K562 (cell line): ENCODE measurements around the gene KRTAP10-6. TPM values are rescaled to one million over a fixed set of nuclear protein-coding genes. Genes with fewer than 3 reads are reported as not detected.
"Not testable (repeated sequence)": the region's sequence is repeated elsewhere in the genome, so short reads cannot be mapped to it uniquely, and the experiment has no call there.

Experiments
- ATAC-seq: fragments of 200-7000 bp; cut with Tn5 transposase; 3 replicates; pipeline ENCODE4 v1.9.1; 2020; ENCODE audit warnings: moderate library complexity
- BruUV-seq: library from RNA; stranded (reverse); fragments of 400-500 nt; replicated peaks from 2 replicates; lab custom pipeline; 2021; lab: Mats Ljungman, UMichigan
- CTCF ChIA-PET: fragments of 300-600 bp; formaldehyde crosslinking; extraction: SDS; loops from one replicate; lab custom pipeline; 2021; ENCODE audit warnings: low intra/inter-chr PET ratio; lab: Yijun Ruan, JAX
- POLR2A ChIA-PET: fragments of 300-600, 350-650 bp; sonication (Branson Sonifier 250); formaldehyde crosslinking; extraction: SDS; loops from one replicate; lab custom pipeline; 2021; ENCODE audit warnings: antibody characterized with exemption, inconsistent platforms; lab: Yijun Ruan, JAX
- DNase-seq, 4 experiments: peaks; one replicate each; pipeline versions ENCODE4 v3.0.0 to v3.0.0-alpha.2; 2011 to 2018; ENCODE audit warnings: low spot score in 3 of 4, mixed read lengths in 3 of 4; ENCODE audit errors: extremely low read depth in 1 of 4
- FAIRE-seq: peaks from 2 replicates; lab custom pipeline; 2011; peaks lifted over from hg19 to GRCh38; lab: Jason Lieb, UNC
- H2AFZ ChIP-seq: 2 replicates; pipeline ENCODE4 v1.6.0; 2011; ENCODE audit warnings: low read depth, low read length, control low read depth, inconsistent platforms
- H3K27ac ChIP-seq: fragments of 200-600 bp; 3 replicates; pipeline ENCODE4 v1.8.0; 2011; ENCODE audit warnings: low read depth, mild to moderate bottlenecking, control low read depth, inconsistent platforms, low read length, moderate library complexity, mixed read lengths; ENCODE audit errors: extremely low read depth
- H3K27me3 ChIP-seq, 2 experiments: fragments of 300-600 bp in 1 of 2; 2 replicates in 1 of 2; 3 replicates in 1 of 2; pipeline versions ENCODE4 v1.6.0 to v1.8.0; 2011; ENCODE audit warnings: inconsistent platforms in 2 of 2, low read length in 2 of 2, mild to moderate bottlenecking in 1 of 2, mixed read lengths in 1 of 2, moderate library complexity in 1 of 2; ENCODE audit not compliant: control insufficient read depth in 2 of 2, insufficient read depth in 2 of 2
- H3K36me3 ChIP-seq: fragments of 300-600 bp; 3 replicates; pipeline ENCODE4 v1.8.0; 2011; ENCODE audit warnings: mild to moderate bottlenecking, low read length, inconsistent platforms; ENCODE audit not compliant: control insufficient read depth, insufficient read depth
- H3K4me1 ChIP-seq, 2 experiments: fragments of 200-600 bp in 1 of 2; replicated peaks in 1 of 2; 2 replicates in 1 of 2; 3 replicates in 1 of 2; pipeline versions ENCODE4 v1.5.1 to v1.8.0; 2011; ENCODE audit warnings: inconsistent platforms in 2 of 2, low read length in 2 of 2, mild to moderate bottlenecking in 1 of 2, mixed read lengths in 1 of 2, moderate library complexity in 1 of 2; ENCODE audit not compliant: control insufficient read depth in 2 of 2, insufficient read depth in 2 of 2
- H3K4me2 ChIP-seq: 2 replicates; pipeline ENCODE4 v1.6.1; 2011; ENCODE audit warnings: low read length, control low read depth, inconsistent platforms, mixed read lengths; ENCODE audit not compliant: insufficient read depth
- H3K4me3 ChIP-seq: fragments of 200-600 bp; sonication (generic), shearing (Covaris generic); 2 replicates; pipeline ENCODE4 v1.5.1; 2016; ENCODE audit warnings: control low read depth, inconsistent platforms
- H3K79me2 ChIP-seq: fragments of 200-600 bp; 3 replicates; pipeline ENCODE4 v1.8.0; 2011; ENCODE audit warnings: low read length, inconsistent platforms; ENCODE audit not compliant: control insufficient read depth, insufficient read depth
- H3K9ac ChIP-seq, 2 experiments: 2 replicates each; pipeline versions ENCODE4 v1.6.0 to v1.6.1; 2011; ENCODE audit warnings: low read depth in 2 of 2, low read length in 2 of 2, control low read depth in 1 of 2, inconsistent platforms in 1 of 2, mild to moderate bottlenecking in 1 of 2, mixed read lengths in 1 of 2; ENCODE audit not compliant: insufficient read depth in 1 of 2
- H3K9me1 ChIP-seq: one replicate; pipeline ENCODE4 v1.6.0; 2011; ENCODE audit warnings: inconsistent platforms, mild to moderate bottlenecking, low read length, moderate library complexity; ENCODE audit not compliant: control insufficient read depth, insufficient read depth
- H3K9me3 ChIP-seq: replicated peaks from 2 replicates; pipeline ENCODE4 v1.5.1; 2011; ENCODE audit warnings: low read depth, low read length, inconsistent platforms; ENCODE audit not compliant: control insufficient read depth, insufficient read depth
- H4K20me1 ChIP-seq: replicated peaks from 2 replicates; pipeline ENCODE4 v1.6.1; 2011; ENCODE audit warnings: low read length, inconsistent platforms, mixed read lengths; ENCODE audit not compliant: control insufficient read depth, insufficient read depth
- WGBS: fragments of 100-300 bp; shearing (Covaris generic); methylation state at CpG from one replicate; pipeline ENCODE4 v1.1.6; 2016; ENCODE audit warnings: low coverage, mixed read lengths; ENCODE audit not compliant: insufficient coverage; ENCODE audit errors: missing lambda C conversion rate; 5-methylcytosine and 5-hydroxymethylcytosine counted together
- in situ Hi-C: fragments of 300-500 bp; cut with MboI; formaldehyde crosslinking; loops from 4 replicates; pipeline ENCODE4 v1.15.0; 2018; ENCODE audit warnings: inconsistent platforms, mixed read lengths
- intact Hi-C: fragments of 100-400 bp; cut with micrococcal nuclease; formaldehyde crosslinking; loops from 2 replicates; pipeline ENCODE4 v1.14.2; 2022
- polyA plus RNA-seq, 8 experiments: library from polyadenylated mRNA; depleted of rRNA in 4 of 8; stranded (reverse) in 5 of 8; unstranded in 3 of 8; fragments of >200 nt; fragmentation: Nextera tagmentation in 2 of 8; fragmentation: Illumina TruSeq in 1 of 8; extraction: Ambion mirVana in 2 of 8; extraction: Trizol in 1 of 8; gene quantifications; 2 replicates each; pipeline versions ENCODE4 v1.2.1 to v1.2.3, GENCODE V29; 2011 to 2014; ENCODE audit warnings: inconsistent platforms in 1 of 8, missing spikeins in 1 of 8
- total RNA-seq, 7 experiments: library from RNA; depleted of rRNA in 6 of 7; stranded (reverse); fragments of >200 nt in 6 of 7; fragmentation: Illumina TruSeq in 2 of 7; extraction: Trizol in 2 of 7; gene quantifications; 2 replicates each; pipeline versions ENCODE4 v1.2.1 to v1.2.3, GENCODE V29; 2011 to 2021; ENCODE audit warnings: low replicate concordance in 1 of 7
- TF ChIP-seq, protein P1 (sequence below), 3 experiments: IDR thresholded peaks in 2 of 3; conservative IDR thresholded peaks in 1 of 3; 2 replicates each; pipeline ENCODE4 v1.5.1; 2011 to 2012; ENCODE audit warnings: low read length in 3 of 3, mild to moderate bottlenecking in 3 of 3, control low read depth in 2 of 3, improper control_type of control experiment in 1 of 3, inconsistent platforms in 1 of 3, low read depth in 1 of 3, mixed read lengths in 1 of 3, moderate library complexity in 1 of 3; ENCODE audit not compliant: insufficient read depth in 2 of 3

KRTAP10-6 gene
- total and polyA plus RNA-seq, 9 of the 15 experiments (the other 6 are each of a cell fraction or from before 2014, with no cell fraction given): not detected

DNA sequence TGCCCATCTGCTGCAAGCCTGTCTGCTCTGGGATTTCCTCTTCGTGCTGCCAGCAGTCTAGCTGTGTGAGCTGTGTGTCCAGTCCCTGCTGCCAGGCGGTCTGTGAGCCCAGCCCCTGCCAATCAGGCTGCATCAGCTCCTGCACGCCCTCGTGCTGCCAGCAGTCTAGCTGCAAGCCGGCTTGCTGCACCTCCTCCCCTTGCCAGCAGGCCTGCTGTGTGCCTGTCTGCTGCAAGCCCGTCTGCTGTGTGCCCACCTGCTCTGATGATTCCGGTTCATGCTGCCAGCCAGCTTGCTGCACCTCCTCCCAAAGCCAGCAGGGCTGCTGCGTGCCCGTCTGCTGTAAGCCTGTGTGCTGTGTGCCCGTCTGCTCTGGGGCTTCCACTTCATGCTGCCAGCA is 8.8 kb upstream of the KRTAP10-6 start:
- DNase-seq, H3K9me1 ChIP-seq, H3K27ac ChIP-seq, H3K4me2 ChIP-seq, ATAC-seq, intact Hi-C loops, in situ Hi-C loops, H3K79me2 ChIP-seq, H3K9ac ChIP-seq, BruUV-seq, FAIRE-seq, H2AFZ ChIP-seq, CTCF ChIA-PET, H4K20me1 ChIP-seq, H3K9me3 ChIP-seq, H3K36me3 ChIP-seq, H3K4me3 ChIP-seq: not testable (repeated sequence)
- Histone ChIP-seq H3K27me3 (peaks cover 9 to 47% of the 10 kb centered on the region in 2 experiments), H3K4me1 (peaks cover 0 to 16% of the 10 kb centered on the region in 2 experiments; a peak in 1 of 5 replicates)
- POLR2A ChIA-PET: interaction anchor here (0.6 to 0.7 kb wide), 2 partner anchors 44 to 94 kb away, joined by 3 to 4 read pairs; no protein-coding TSS in a partner anchor
- 0% methylated on average over 6 of the region's 10 CpGs for WGBS
- TF ChIP-seq, protein P1, sequence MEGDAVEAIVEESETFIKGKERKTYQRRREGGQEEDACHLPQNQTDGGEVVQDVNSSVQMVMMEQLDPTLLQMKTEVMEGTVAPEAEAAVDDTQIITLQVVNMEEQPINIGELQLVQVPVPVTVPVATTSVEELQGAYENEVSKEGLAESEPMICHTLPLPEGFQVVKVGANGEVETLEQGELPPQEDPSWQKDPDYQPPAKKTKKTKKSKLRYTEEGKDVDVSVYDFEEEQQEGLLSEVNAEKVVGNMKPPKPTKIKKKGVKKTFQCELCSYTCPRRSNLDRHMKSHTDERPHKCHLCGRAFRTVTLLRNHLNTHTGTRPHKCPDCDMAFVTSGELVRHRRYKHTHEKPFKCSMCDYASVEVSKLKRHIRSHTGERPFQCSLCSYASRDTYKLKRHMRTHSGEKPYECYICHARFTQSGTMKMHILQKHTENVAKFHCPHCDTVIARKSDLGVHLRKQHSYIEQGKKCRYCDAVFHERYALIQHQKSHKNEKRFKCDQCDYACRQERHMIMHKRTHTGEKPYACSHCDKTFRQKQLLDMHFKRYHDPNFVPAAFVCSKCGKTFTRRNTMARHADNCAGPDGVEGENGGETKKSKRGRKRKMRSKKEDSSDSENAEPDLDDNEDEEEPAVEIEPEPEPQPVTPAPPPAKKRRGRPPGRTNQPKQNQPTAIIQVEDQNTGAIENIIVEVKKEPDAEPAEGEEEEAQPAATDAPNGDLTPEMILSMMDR (IDR thresholded peaks at IDR 0.05 in 2 of 3, conservative IDR thresholded peaks at IDR 0.05 in 1 of 3; ENCODE audit: insufficient read depth in 2 of 3, low read depth in 1 of 3, low read length in 3 of 3): peak in 2 of 3 experiments; percentile 28 to 48; a peak in 4 of 6 replicates

DNA sequence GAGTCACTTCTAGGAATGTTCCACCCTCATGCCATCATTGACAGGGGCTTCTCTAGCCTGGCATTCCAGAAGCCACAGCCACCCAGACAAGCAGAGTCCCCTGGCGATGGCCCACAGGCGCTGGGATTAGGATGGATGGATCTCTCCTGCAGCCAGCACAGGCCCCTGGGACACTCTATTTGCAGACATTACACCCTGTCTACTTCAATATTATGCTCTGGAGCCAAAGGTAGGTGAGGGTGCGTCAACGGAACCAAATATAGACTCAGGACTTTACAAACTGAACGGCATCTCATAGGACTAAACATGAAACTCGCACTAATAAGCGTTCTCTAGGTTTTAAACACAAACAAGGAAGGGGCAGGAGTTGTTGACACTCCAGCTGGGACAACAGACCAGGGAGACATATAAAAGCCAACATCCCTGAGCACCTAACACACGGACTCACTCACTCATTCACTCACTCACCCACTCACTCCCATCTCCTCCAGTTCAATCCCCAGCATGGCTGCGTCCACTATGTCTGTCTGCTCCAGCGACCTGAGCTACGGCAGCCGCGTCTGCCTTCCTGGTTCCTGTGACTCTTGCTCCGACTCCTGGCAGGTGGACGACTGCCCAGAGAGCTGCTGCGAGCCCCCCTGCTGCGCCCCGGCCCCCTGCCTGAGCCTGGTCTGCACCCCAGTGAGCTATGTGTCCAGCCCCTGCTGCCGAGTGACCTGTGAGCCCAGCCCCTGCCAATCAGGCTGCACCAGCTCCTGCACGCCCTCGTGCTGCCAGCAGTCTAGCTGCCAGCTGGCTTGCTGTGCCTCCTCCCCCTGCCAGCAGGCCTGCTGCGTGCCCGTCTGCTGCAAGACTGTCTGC is 8.0 kb upstream of the KRTAP10-6 start, which contains the start of gene KRTAP10-7:
KRTAP10-7 (plus strand) TSS at position 480 of the 861 bp plus-strand sequence; CDS start at position 505, 25 bp downstream.
- H4K20me1 ChIP-seq, H3K36me3 ChIP-seq, H2AFZ ChIP-seq, in situ Hi-C loops, H3K9me1 ChIP-seq, BruUV-seq, H3K9ac ChIP-seq, H3K4me3 ChIP-seq, DNase-seq, H3K79me2 ChIP-seq, CTCF ChIA-PET, H3K9me3 ChIP-seq, POLR2A ChIA-PET, intact Hi-C loops, H3K27ac ChIP-seq, H3K4me2 ChIP-seq, FAIRE-seq, ATAC-seq: not testable (repeated sequence)
- H3K4me1 ChIP-seq: peaks cover 1 to 16% of the 10 kb centered on the region in 2 experiments; a peak in 3 of 5 replicates
- H3K27me3 ChIP-seq: peaks cover 9 to 48% of the 10 kb centered on the region in 2 experiments
- under 1% methylated on average over 13 of the region's 23 CpGs for WGBS
